GM12892 (cell line): Measurements from ENCODE around the gene MFAP5.

Experiments
- POLR2A ChIP-seq: IDR thresholded peaks from 2 replicates; pipeline ENCODE4 v1.6.1; 2011; ENCODE audit warnings: low read depth, low read length, control low read depth
- POLR2AphosphoS5 ChIP-seq: IDR thresholded peaks from 2 replicates; pipeline ENCODE4 v1.6.1; 2011; ENCODE audit warnings: low read depth, low read length, control low read depth

DNA sequence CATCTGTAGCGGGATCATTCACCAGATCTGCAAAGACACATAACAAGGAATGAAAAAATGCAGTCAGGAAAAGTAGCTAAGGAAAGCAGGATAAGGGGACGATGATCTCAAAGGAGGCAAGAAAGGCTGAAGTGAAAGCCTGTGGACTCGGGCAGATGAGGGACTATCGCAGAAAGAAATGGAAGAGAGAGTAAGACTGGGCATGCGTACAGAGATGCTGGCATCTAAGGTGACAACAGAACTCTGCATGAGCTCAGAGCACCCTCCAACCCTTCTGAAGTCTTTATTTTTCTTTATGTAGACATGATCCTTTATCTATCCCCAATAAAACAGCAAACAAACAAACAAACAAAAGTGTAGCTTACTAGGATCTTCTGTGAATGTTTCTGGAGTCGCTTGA is 7.2 kb downstream of the MFAP5 start:
- no peak for TF ChIP-seq POLR2AphosphoS5
- no peak for TF ChIP-seq POLR2A
